ENCODE data around the gene TAS1R1. TPM values are rescaled to one million over a fixed set of nuclear protein-coding genes. Genes with fewer than 3 reads are reported as not detected.

TAS1R1 gene
- total RNA-seq, 4 donors from 2014 or later: not detected

- Histone ChIP-seq H3K27ac (peak overlapping the region; percentile 66 to 86 (median 69)), H3K27me3 (no peaks in the 10 kb centered on the region), H3K9me3 (no peaks in the 10 kb centered on the region), H3K4me3 (replicated peaks in 1 of 3) (peak overlapping the region; percentile 85 to 95 (median 90)), H3K36me3 (no peaks in the 10 kb centered on the region), H3K4me1 (peaks cover 21 to 29% of the 10 kb centered on the region in 2 donors)
- no peak for DNase-seq
- no peak for TF ChIP-seq POLR2A (IDR thresholded peaks at IDR 0.05)
- no peak for TF ChIP-seq CTCF (IDR thresholded peaks at IDR 0.05)
- WGBS, 2 donors: 30 to 46% methylated on average over 9 to 19 of the region's 19 CpGs
- intact Hi-C loops (cut with DNase I): no loop called here
These were observed 25.7 kb downstream of the TAS1R1 start for GRCh38 chr1:6580593-6581409.

GRCh38 chr1:6581561-6582305 is 26.6 kb downstream of the TAS1R1 start:
- Histone ChIP-seq H3K4me3 (replicated peaks in 1 of 3) (no peak overlapping the region), H3K27me3 (no peaks in the 10 kb centered on the region), H3K4me1 (peaks cover 25 to 32% of the 10 kb centered on the region in 2 donors), H3K9me3 (no peaks in the 10 kb centered on the region), H3K36me3 (no peaks in the 10 kb centered on the region), H3K27ac (no peak overlapping the region)
- TF ChIP-seq CTCF (IDR thresholded peaks at IDR 0.05) (no peak), POLR2A (IDR thresholded peaks at IDR 0.05) (no peak)
- intact Hi-C loops (cut with DNase I): no loop called here
- DNase-seq: no peak
- 75 to 83% methylated on average over 10 of the region's 10 CpGs for WGBS, 2 donors

GRCh38 chr1:6582370-6582769 is 27.3 kb downstream of the TAS1R1 start:
- no peak for DNase-seq
- Histone ChIP-seq H3K36me3 (no peaks in the 10 kb centered on the region), H3K4me3 (replicated peaks in 1 of 3) (no peak overlapping the region), H3K27me3 (no peaks in the 10 kb centered on the region), H3K27ac (no peak overlapping the region), H3K4me1 (peaks cover 30 to 39% of the 10 kb centered on the region in 2 donors), H3K9me3 (no peaks in the 10 kb centered on the region)
- 100% methylated on average over 1 of the region's 1 CpG for WGBS, 2 donors
- intact Hi-C loops (cut with DNase I): no loop called here
- no peak for TF ChIP-seq POLR2A (IDR thresholded peaks at IDR 0.05)
- TF ChIP-seq CTCF (IDR thresholded peaks at IDR 0.05): no peak

GRCh38 chr1:6584126-6585080 is 29.3 kb downstream of the TAS1R1 start:
- Histone ChIP-seq H3K36me3 (peaks cover 15 to 17% of the 10 kb centered on the region in 2 donors), H3K27me3 (no peaks in the 10 kb centered on the region), H3K4me1 (peaks cover 30 to 44% of the 10 kb centered on the region in 2 donors), H3K27ac (no peak overlapping the region), H3K9me3 (no peaks in the 10 kb centered on the region), H3K4me3 (replicated peaks in 1 of 3) (no peak overlapping the region)
- no peak for TF ChIP-seq POLR2A (IDR thresholded peaks at IDR 0.05)
- no peak for TF ChIP-seq CTCF (IDR thresholded peaks at IDR 0.05)
- no peak for DNase-seq
- intact Hi-C loops (cut with DNase I): no loop called here
- 71 to 80% methylated on average over 18 to 21 of the region's 21 CpGs for WGBS, 2 donors
